Measurements from ENCODE around the gene MKS1. TPM values are rescaled to one million over a fixed set of nuclear protein-coding genes. Genes with fewer than 3 reads are reported as not detected.

The MKS1 gene
- total RNA-seq, 5 donors from 2014 or later (not counting 1 experiment from before 2014, with no cell fraction given): 12.7 to 32.6 (median 22.3) TPM

- no peak for ATAC-seq (replicated peaks in 1 of 4)
- CTCF ChIA-PET: no interaction called here
Measured at GRCh38 chr17:58246104-58246740, 27.2 kb upstream of the MKS1 start.

GRCh38 chr17:58245428-58246103 is 26.5 kb upstream of the MKS1 start:
- H3K36me3 ChIP-seq (ENCODE audit: control insufficient read depth in 2 of 2, extremely low read depth in 1 of 2, insufficient read depth in 1 of 2, low read length in 1 of 2): no peaks in the 10 kb centered on the region
- H3K27me3 Mint-ChIP-seq: peaks cover 27 to 36% of the 10 kb centered on the region in 2 donors
- peaks cover 0 to 21% of the 10 kb centered on the region in 2 experiments for H3K4me1 ChIP-seq (ENCODE audit: control insufficient read depth in 1 of 2, extremely low read depth in 1 of 2, insufficient read depth in 2 of 2, low read length in 2 of 2)
- H3K9me3 ChIP-seq: no peaks in the 10 kb centered on the region
- H3K4me1 Mint-ChIP-seq: peaks cover 11 to 21% (median 18%) of the 10 kb centered on the region in 3 donors
- WGBS (ENCODE audit: insufficient coverage): 90% methylated on average over 6 of the region's 10 CpGs
- no peak overlapping the region for H3K4me3 ChIP-seq (ENCODE audit: control insufficient read depth in 1 of 2, extremely low read depth in 1 of 2, low read length in 1 of 2)
- no peak overlapping the region for H3K27ac Mint-ChIP-seq
- peaks cover 0 to 53% of the 10 kb centered on the region in 2 experiments for H3K27me3 ChIP-seq (replicated peaks in 1 of 2; ENCODE audit: control insufficient read depth in 2 of 2, extremely low read depth in 1 of 2, insufficient read depth in 2 of 2, low read length in 1 of 2)
- no peak overlapping the region for H3K27ac ChIP-seq (ENCODE audit: low read length)
- CTCF ChIA-PET: no interaction called here
- no peak overlapping the region for H3K4me3 Mint-ChIP-seq
- no peaks in the 10 kb centered on the region for H3K9me3 Mint-ChIP-seq
- no peaks in the 10 kb centered on the region for H3K36me3 Mint-ChIP-seq
- DNase-seq: no peak
- POLR2A ChIA-PET: no interaction called here
- no peak for ATAC-seq (replicated peaks in 1 of 4)

More at GRCh38 chr17:58246104-58246740, 27.2 kb upstream of the MKS1 start:
- Mint-ChIP-seq H3K27ac (no peak overlapping the region), H3K9me3 (no peaks in the 10 kb centered on the region), H3K36me3 (no peaks in the 10 kb centered on the region), H3K27me3 (peaks cover 24 to 31% of the 10 kb centered on the region in 2 donors), H3K4me1 (peaks cover 11 to 21% (median 18%) of the 10 kb centered on the region in 3 donors), H3K4me3 (no peak overlapping the region)
- WGBS (ENCODE audit: insufficient coverage): 82% methylated on average over 9 of the region's 13 CpGs
- Histone ChIP-seq H3K27ac (ENCODE audit: low read length) (no peak overlapping the region), H3K4me1 (ENCODE audit: control insufficient read depth in 1 of 2, extremely low read depth in 1 of 2, insufficient read depth in 2 of 2, low read length in 2 of 2) (peaks cover 0 to 21% of the 10 kb centered on the region in 2 experiments), H3K9me3 (no peaks in the 10 kb centered on the region), H3K27me3 (replicated peaks in 1 of 2; ENCODE audit: control insufficient read depth in 2 of 2, extremely low read depth in 1 of 2, insufficient read depth in 2 of 2, low read length in 1 of 2) (peaks cover 0 to 49% of the 10 kb centered on the region in 2 experiments), H3K36me3 (ENCODE audit: control insufficient read depth in 2 of 2, extremely low read depth in 1 of 2, insufficient read depth in 1 of 2, low read length in 1 of 2) (no peaks in the 10 kb centered on the region), H3K4me3 (ENCODE audit: control insufficient read depth in 1 of 2, extremely low read depth in 1 of 2, low read length in 1 of 2) (no peak overlapping the region)
- no peak for DNase-seq
- POLR2A ChIA-PET: no interaction called here

GRCh38 chr17:58244963-58245362 is 25.9 kb upstream of the MKS1 start:
- DNase-seq: no peak
- WGBS (ENCODE audit: insufficient coverage): 77% methylated on average over 3 of the region's 6 CpGs
- Mint-ChIP-seq H3K9me3 (no peaks in the 10 kb centered on the region), H3K27ac (no peak overlapping the region), H3K36me3 (no peaks in the 10 kb centered on the region), H3K4me1 (peaks cover 11 to 16% (median 14%) of the 10 kb centered on the region in 3 donors), H3K27me3 (peaks cover 29 to 40% of the 10 kb centered on the region in 2 donors), H3K4me3 (no peak overlapping the region)
- Histone ChIP-seq H3K4me3 (ENCODE audit: control insufficient read depth in 1 of 2, extremely low read depth in 1 of 2, low read length in 1 of 2) (no peak overlapping the region), H3K27me3 (replicated peaks in 1 of 2; ENCODE audit: control insufficient read depth in 2 of 2, extremely low read depth in 1 of 2, insufficient read depth in 2 of 2, low read length in 1 of 2) (peaks cover 0 to 52% of the 10 kb centered on the region in 2 experiments), H3K36me3 (ENCODE audit: control insufficient read depth in 2 of 2, extremely low read depth in 1 of 2, insufficient read depth in 1 of 2, low read length in 1 of 2) (no peaks in the 10 kb centered on the region), H3K9me3 (no peaks in the 10 kb centered on the region), H3K4me1 (ENCODE audit: control insufficient read depth in 1 of 2, extremely low read depth in 1 of 2, insufficient read depth in 2 of 2, low read length in 2 of 2) (peaks cover 0 to 20% of the 10 kb centered on the region in 2 experiments), H3K27ac (ENCODE audit: low read length) (no peak overlapping the region)
- ChIA-PET POLR2A (no interaction called here), CTCF (interaction anchor here in 1 of 2 donors (0.6 kb wide), 1 partner anchor 850 kb away, joined by 3 read pairs; no protein-coding TSS in a partner anchor)
- no peak for ATAC-seq (replicated peaks in 1 of 4)

- DNase-seq (no peak), ATAC-seq (replicated peaks in 1 of 4) (no peak)
- ChIA-PET CTCF (interaction anchor here (0.6 to 0.7 kb wide), 2 partner anchors 69 to 888 kb away, joined by 3 read pairs; no protein-coding TSS in a partner anchor), POLR2A (interaction anchor here in 1 of 2 donors (0.8 kb wide), 1 partner anchor 12 kb away, joined by 5 read pairs; no protein-coding TSS in a partner anchor)
- Histone ChIP-seq H3K9me3 (no peaks in the 10 kb centered on the region), H3K27me3 (replicated peaks in 1 of 2; ENCODE audit: control insufficient read depth in 2 of 2, extremely low read depth in 1 of 2, insufficient read depth in 2 of 2, low read length in 1 of 2) (peaks cover 2 to 47% of the 10 kb centered on the region in 2 experiments), H3K27ac (ENCODE audit: low read length) (no peak overlapping the region), H3K36me3 (ENCODE audit: control insufficient read depth in 2 of 2, extremely low read depth in 1 of 2, insufficient read depth in 1 of 2, low read length in 1 of 2) (no peaks in the 10 kb centered on the region), H3K4me1 (ENCODE audit: control insufficient read depth in 1 of 2, extremely low read depth in 1 of 2, insufficient read depth in 2 of 2, low read length in 2 of 2) (peaks cover 0 to 3% of the 10 kb centered on the region in 2 experiments), H3K4me3 (ENCODE audit: control insufficient read depth in 1 of 2, extremely low read depth in 1 of 2, low read length in 1 of 2) (no peak overlapping the region)
- no peaks in the 10 kb centered on the region for H3K4me1 Mint-ChIP-seq
- H3K4me3 Mint-ChIP-seq: no peak overlapping the region
- peaks cover 29 to 57% of the 10 kb centered on the region in 2 donors for H3K27me3 Mint-ChIP-seq
- no peak overlapping the region for H3K27ac Mint-ChIP-seq
- no peaks in the 10 kb centered on the region for H3K9me3 Mint-ChIP-seq
- 20% methylated on average over 4 of the region's 4 CpGs for WGBS (ENCODE audit: insufficient coverage)
- H3K36me3 Mint-ChIP-seq: no peaks in the 10 kb centered on the region
Measured at GRCh38 chr17:58242171-58242784, 23.2 kb upstream of the MKS1 start.

- Mint-ChIP-seq H3K4me3 (no peak overlapping the region), H3K9me3 (no peaks in the 10 kb centered on the region), H3K27ac (no peak overlapping the region), H3K27me3 (peaks cover 36 to 68% of the 10 kb centered on the region in 2 donors), H3K36me3 (no peaks in the 10 kb centered on the region), H3K4me1 (no peaks in the 10 kb centered on the region)
- no peak for ATAC-seq (replicated peaks in 1 of 4)
- no peak for DNase-seq
- 62% methylated on average over 1 of the region's 1 CpG for WGBS (ENCODE audit: insufficient coverage)
- Histone ChIP-seq H3K36me3 (ENCODE audit: control insufficient read depth in 2 of 2, extremely low read depth in 1 of 2, insufficient read depth in 1 of 2, low read length in 1 of 2) (no peaks in the 10 kb centered on the region), H3K27ac (ENCODE audit: low read length) (no peak overlapping the region), H3K9me3 (no peaks in the 10 kb centered on the region), H3K27me3 (replicated peaks in 1 of 2; ENCODE audit: control insufficient read depth in 2 of 2, extremely low read depth in 1 of 2, insufficient read depth in 2 of 2, low read length in 1 of 2) (peaks cover 2 to 44% of the 10 kb centered on the region in 2 experiments), H3K4me1 (ENCODE audit: control insufficient read depth in 1 of 2, extremely low read depth in 1 of 2, insufficient read depth in 2 of 2, low read length in 2 of 2) (peaks cover 0 to 3% of the 10 kb centered on the region in 2 experiments), H3K4me3 (ENCODE audit: control insufficient read depth in 1 of 2, extremely low read depth in 1 of 2, low read length in 1 of 2) (no peak overlapping the region)
- ChIA-PET CTCF (no interaction called here), POLR2A (no interaction called here)
Measured at GRCh38 chr17:58239987-58240386, 20.9 kb upstream of the MKS1 start.

GRCh38 chr17:58238147-58238634 is 19.1 kb upstream of the MKS1 start, which contains the start of gene LPO:
TSS of gene LPO (plus strand) at chr17:58238584. CDS start at chr17:58242980, 4,396 bp downstream.
- no peak for DNase-seq
- H3K27ac Mint-ChIP-seq: no peak within 1 kb of the TSS
- ATAC-seq (replicated peaks in 1 of 4): no peak
- H3K4me1 Mint-ChIP-seq: no peaks in the 10 kb centered on the region
- 33% methylated on average over 1 of the region's 5 CpGs for WGBS (ENCODE audit: insufficient coverage)
- H3K4me3 Mint-ChIP-seq: no peak within 1 kb of the TSS
- Histone ChIP-seq H3K27ac (ENCODE audit: low read length) (no peak within 1 kb of the TSS), H3K4me3 (ENCODE audit: control insufficient read depth in 1 of 2, extremely low read depth in 1 of 2, low read length in 1 of 2) (no peak within 1 kb of the TSS), H3K4me1 (ENCODE audit: control insufficient read depth in 1 of 2, extremely low read depth in 1 of 2, insufficient read depth in 2 of 2, low read length in 2 of 2) (peaks cover 0 to 3% of the 10 kb centered on the region in 2 experiments), H3K27me3 (replicated peaks in 1 of 2; ENCODE audit: control insufficient read depth in 2 of 2, extremely low read depth in 1 of 2, insufficient read depth in 2 of 2, low read length in 1 of 2) (peaks cover 2 to 37% of the 10 kb centered on the region in 2 experiments), H3K36me3 (ENCODE audit: control insufficient read depth in 2 of 2, extremely low read depth in 1 of 2, insufficient read depth in 1 of 2, low read length in 1 of 2) (no peaks in the 10 kb centered on the region), H3K9me3 (no peaks in the 10 kb centered on the region)
- CTCF ChIA-PET: interaction anchor here in 1 of 2 donors (1.3 kb wide), 1 partner anchor 12 kb away, joined by 6 read pairs; no protein-coding TSS in a partner anchor
- H3K9me3 Mint-ChIP-seq: no peaks in the 10 kb centered on the region
- POLR2A ChIA-PET: no interaction called here
- peaks cover 34 to 64% of the 10 kb centered on the region in 2 donors for H3K27me3 Mint-ChIP-seq
- no peaks in the 10 kb centered on the region for H3K36me3 Mint-ChIP-seq

Data from T-cell (primary cell).